RPMI7951 (cell line): ENCODE data around the gene NEO1. TPM values are rescaled to one million over a fixed set of nuclear protein-coding genes. Genes with fewer than 3 reads are reported as not detected.
"Not testable (repeated sequence)": the region's sequence is repeated elsewhere in the genome, so short reads cannot be mapped to it uniquely, and the experiment has no call there.

Experiments used
- DNase-seq: peaks from one replicate; pipeline ENCODE4 v3.0.0-alpha.2; 2012; ENCODE audit warnings: low read depth
- total RNA-seq: library from RNA; depleted of rRNA; stranded (reverse); fragments of >200 nt; shearing (Covaris generic); gene quantifications from 2 replicates; pipeline ENCODE4 v1.2.3, GENCODE V29; 2014

Gene NEO1
- total RNA-seq, 1 experiment from 2014 or later, result 4.1 TPM

- DNase-seq, result no peak
Observed at GRCh38 chr15:73258271-73259108, 206.2 kb downstream of the NEO1 start.

- no peak for DNase-seq
Observed at GRCh38 chr15:73264881-73265280, 212.6 kb downstream of the NEO1 start.

- peak; percentile 67 for DNase-seq
Observed at GRCh38 chr15:73265536-73266153, 213.4 kb downstream of the NEO1 start.

DNA sequence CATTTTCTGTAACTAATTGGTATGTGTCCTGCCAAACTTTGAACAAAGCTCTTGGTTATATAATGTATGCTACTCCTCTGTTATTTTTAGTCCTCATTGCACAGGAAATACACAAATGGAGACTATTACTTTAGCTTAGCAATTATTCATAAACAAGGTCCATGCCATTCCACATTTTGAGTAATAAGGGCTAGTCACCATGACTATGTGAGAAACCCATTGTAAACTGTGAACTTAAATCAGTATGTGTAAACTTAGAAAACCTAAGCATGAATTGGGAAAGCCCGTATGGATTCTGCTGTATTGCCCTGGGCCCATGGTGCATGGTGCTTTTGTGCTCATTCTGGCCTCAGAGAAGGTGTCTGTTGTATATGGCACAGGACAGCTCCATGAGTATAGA, 216.2 kb downstream of the NEO1 start:
- no peak for DNase-seq

DNA sequence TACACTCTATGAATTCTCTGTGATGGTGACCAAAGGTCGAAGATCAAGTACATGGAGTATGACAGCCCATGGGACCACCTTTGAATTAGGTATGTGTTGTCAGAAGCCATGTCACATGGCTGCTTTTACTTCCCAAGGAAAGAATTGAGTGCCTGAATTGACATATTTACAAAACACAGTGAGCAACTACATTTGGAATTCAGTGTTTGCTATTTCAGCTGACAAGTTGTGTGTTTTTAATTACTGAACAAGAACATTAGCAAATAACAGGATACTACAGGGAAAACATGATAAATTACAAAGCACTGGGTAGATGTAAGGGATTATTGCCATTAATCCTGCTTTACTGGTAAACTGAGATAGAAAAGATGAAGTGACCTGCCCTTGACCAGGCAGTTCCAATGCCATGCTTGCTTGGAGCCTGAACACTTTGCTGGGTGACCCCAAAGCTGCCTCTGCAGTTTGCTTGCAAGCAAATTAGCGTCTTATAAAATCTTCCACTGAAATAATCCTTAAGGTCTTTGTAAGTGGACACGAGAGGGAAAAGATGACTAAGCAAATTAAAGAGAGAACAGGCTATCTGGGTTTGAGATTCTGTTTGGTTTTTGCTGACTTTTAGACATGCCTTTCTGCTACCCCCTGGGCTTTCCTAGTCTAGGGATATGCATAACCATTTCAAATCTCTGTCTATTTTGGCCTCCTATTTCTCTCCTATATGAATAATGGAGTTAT, 218.3 kb downstream of the NEO1 start:
- no peak for DNase-seq

DNA sequence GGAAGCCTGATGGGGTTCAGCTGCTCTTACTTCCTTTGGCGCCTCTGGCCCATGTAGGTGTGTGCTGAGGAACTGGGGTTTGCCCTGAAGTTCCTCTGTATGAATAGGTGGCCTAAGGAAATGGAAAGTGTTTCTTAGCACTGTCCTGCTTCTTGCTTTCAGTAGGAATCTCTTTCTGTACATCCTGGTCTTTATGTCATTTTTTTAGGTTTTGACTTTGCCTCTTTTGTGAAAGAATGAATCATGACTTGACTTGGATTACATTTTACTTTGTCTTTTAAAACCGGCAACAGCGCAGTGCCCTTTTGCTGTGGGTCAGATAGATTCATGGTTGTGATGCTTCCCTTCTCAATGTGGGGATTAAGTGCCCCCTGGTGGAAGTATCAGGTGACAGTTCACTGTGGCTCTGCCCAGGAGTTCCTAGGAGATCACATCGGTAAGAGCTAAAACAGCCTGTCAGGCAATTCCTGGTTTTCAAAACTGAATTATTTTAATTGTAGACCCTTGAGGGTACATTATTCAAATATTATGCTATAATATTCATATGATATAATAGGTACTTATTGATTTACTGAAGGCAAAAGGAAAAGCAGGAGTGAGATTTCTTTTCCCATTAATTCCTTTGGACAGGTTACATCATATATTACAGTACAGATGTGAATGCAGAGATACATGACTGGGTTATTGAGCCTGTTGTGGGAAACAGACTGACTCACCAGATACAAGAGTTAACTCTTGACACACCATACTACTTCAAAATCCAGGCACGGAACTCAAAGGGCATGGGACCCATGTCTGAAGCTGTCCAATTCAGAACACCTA, 221.1 kb downstream of the NEO1 start:
- peak; percentile 60 for DNase-seq

GRCh38 chr15:73275862-73276261, 223.6 kb downstream of the NEO1 start:
- no peak for DNase-seq

- DNase-seq, result no peak
Observed at GRCh38 chr15:73282567-73283365, 230.5 kb downstream of the NEO1 start.

GRCh38 chr15:73283366-73283962, 231.2 kb downstream of the NEO1 start:
- peak; percentile 11 for DNase-seq

DNA sequence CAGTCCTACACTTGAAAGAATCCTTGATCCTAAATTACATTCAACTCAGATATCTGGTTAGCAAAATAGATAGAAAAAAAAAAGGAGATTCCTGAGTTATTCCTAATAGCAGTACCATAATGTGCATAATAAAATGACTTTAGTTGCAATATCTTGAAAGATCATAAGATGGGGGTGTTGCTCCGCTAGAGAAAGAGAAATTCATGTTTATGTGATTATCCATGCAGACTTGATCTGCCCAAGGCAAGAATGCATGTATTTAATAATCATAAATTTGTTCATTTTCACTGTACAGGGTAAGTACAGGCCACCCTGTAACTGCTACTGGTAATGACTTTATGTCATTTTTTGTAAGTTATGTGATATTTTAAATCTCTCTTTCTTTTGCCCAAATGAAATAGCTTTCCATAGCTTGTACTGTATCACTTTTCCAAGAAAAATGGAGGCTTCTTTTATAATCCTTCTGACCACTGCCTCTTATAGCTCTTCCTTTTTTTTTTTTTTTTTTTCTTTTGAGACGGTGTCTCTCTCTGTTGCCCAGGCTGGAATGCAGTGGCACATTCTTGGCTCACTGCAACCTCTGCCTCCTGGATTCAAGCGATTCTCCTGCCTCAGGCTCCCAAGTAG, 231.9 kb downstream of the NEO1 start:
- DNase-seq, result peak; percentile 30

- DNase-seq, result no peak
Observed at GRCh38 chr15:73286311-73286710, 234.0 kb downstream of the NEO1 start.

DNA sequence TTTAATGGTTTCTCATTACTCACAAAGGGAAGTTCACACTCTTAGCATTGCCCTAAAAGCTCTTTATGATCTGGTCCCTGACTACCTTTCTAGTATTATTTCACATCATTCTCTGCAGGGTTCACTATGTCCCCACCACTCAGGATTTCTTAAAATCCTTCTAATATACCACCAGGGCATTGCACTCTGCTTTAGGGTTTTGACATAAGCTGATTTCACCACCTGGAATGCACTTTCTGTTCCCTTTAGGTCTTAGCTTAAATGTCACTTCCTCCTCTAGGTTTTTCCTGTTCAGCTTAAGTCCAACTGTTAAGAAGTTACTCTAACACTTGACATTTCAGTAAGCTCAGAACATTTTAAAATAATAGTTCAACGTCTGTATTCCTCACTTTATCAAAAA, 234.8 kb downstream of the NEO1 start:
- no peak for DNase-seq

DNA sequence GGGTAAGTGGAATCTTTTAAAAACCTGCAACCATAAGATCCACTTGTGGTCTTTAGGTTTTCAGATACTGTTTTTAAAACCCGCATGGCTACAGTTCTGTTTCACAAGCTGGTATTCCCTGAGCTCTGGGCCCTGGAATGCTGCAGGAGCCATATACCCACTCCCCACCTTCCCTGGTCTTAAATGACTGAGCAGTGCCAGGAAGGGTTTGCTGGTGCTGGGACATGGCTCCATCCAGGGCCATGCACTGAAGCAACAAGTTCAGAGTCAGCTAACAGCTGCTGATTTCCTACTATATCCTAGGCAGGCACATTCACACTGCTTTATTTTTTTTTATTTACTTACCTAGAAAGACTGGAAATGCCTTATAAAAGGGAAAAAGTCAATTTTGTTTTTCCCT, 239.2 kb downstream of the NEO1 start:
- DNase-seq, result no peak

GRCh38 chr15:73293773-73294172, 241.5 kb downstream of the NEO1 start:
- no peak for DNase-seq

DNA sequence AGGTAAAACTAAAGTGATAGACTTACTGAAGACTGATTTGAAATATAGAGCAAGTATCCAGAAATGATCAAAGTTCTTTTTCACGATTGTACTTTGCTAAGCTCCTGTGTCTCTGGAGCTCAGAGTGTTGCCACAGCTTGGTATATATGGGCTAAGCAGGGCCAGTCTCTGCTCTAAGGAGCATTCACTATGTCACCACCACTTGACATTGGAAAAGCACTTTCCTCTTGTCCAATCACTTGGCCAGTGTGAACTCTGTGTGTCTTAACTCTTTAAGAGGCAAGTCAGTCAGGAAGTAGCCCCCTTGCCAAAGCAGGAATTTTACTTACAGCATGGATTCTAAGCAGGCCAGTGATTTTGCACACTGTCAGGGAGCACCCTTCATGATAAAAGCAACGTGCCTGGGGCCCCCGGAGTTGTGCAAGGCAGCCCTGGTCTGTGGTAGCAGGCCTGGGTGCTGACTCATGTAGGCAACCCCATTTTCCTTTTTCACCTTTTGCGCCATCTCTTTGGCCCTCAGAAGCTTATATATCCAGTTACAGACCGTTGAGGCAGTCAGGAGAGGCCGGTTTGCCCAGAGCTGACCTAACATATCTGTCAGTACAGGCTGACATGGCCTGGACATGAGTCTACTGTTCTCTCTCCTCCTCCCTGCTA, 243.5 kb downstream of the NEO1 start:
- peak; percentile 54 for DNase-seq

DNA sequence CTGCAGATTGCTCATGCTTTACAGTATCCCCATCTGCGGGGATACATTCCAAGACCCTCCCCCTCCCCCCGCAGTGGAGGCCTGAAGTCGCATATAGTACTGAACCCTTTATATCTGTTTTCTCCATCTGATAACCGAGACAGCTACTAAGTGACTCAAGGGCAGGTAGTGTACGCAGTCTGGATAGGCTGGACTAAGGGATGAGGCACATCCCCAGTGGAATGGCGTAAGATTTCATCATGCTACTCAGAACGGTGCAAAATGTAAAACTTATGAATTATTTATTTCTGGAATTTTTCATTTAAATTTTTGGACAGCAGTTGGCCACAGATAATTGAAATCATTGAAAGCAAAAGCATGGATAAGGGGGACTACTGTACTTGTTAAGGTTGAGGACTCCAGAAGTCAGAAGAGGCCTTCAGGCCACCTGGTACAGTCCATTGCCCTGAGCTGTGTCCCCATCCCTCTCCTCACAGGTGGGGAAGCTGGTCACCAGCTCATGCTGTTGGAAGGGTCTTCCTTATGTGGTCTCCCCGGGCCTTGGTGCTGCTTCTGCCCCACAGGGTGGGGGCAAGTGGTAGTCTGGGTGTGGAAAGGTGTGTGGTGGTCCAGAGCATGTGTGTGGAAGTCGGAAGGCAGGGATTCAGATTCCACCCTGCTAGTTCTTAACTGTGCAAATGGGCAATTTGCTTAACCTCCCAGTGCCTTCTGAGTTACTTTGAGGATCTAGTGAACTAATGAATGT, 244.5 kb downstream of the NEO1 start:
- DNase-seq, result no peak

- DNase-seq, result no peak
Observed at GRCh38 chr15:73298522-73299245, 246.4 kb downstream of the NEO1 start.

GRCh38 chr15:73300286-73300685, 248.0 kb downstream of the NEO1 start:
- not testable (repeated sequence) for DNase-seq
